ENCODE results near the gene ID1. TPM values are rescaled to one million over a fixed set of nuclear protein-coding genes. Genes with fewer than 3 reads are reported as not detected.

ID1 gene
- total and polyA plus RNA-seq, 2 of the 13 experiments (the other 11 are each of a cell fraction or from before 2014, with no cell fraction given), result 320 to 419 TPM

DNA sequence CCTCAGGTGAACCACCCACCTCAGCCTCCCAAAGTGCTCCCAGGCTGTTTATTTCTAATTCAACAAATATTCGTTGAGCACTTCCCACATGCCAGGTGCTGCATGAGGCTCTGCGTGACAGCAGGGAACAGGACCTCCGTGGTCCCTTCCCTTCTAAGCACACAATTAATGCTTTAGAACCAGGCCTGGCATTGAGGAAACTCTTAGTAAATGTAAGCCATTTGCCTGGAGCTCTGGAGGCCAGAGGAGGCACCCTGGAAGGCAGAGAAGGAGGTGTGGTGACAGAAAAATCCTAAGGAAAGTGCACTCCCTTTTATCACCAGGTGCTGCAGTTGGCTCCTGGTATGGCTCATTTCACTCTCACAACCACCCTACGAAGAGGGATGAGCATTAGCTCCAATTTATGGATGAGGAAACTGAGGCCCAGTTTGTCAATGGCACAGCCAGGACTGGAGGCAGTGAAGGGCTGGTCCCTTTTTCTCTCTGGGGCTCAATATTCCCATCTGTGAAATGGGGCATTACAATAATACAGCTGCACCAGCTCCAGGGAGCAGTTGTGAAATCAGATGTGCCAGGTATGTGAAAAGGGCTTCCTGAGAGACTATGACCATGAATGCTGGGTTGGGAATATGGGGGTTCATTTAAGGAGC is 8.1 kb upstream of the ID1 start (continued):
- TF ChIP-seq, protein P1, sequence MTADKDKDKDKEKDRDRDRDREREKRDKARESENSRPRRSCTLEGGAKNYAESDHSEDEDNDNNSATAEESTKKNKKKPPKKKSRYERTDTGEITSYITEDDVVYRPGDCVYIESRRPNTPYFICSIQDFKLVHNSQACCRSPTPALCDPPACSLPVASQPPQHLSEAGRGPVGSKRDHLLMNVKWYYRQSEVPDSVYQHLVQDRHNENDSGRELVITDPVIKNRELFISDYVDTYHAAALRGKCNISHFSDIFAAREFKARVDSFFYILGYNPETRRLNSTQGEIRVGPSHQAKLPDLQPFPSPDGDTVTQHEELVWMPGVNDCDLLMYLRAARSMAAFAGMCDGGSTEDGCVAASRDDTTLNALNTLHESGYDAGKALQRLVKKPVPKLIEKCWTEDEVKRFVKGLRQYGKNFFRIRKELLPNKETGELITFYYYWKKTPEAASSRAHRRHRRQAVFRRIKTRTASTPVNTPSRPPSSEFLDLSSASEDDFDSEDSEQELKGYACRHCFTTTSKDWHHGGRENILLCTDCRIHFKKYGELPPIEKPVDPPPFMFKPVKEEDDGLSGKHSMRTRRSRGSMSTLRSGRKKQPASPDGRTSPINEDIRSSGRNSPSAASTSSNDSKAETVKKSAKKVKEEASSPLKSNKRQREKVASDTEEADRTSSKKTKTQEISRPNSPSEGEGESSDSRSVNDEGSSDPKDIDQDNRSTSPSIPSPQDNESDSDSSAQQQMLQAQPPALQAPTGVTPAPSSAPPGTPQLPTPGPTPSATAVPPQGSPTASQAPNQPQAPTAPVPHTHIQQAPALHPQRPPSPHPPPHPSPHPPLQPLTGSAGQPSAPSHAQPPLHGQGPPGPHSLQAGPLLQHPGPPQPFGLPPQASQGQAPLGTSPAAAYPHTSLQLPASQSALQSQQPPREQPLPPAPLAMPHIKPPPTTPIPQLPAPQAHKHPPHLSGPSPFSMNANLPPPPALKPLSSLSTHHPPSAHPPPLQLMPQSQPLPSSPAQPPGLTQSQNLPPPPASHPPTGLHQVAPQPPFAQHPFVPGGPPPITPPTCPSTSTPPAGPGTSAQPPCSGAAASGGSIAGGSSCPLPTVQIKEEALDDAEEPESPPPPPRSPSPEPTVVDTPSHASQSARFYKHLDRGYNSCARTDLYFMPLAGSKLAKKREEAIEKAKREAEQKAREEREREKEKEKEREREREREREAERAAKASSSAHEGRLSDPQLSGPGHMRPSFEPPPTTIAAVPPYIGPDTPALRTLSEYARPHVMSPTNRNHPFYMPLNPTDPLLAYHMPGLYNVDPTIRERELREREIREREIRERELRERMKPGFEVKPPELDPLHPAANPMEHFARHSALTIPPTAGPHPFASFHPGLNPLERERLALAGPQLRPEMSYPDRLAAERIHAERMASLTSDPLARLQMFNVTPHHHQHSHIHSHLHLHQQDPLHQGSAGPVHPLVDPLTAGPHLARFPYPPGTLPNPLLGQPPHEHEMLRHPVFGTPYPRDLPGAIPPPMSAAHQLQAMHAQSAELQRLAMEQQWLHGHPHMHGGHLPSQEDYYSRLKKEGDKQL (CRISPR knock-in tag; IDR thresholded peaks at IDR 0.05; ENCODE audit: low read depth), result no peak
- 0 out of 2 replicates have a peak, but pooled peaks have one; percentile 18 for TF ChIP-seq POGZ (CRISPR knock-in tag; IDR thresholded peaks at IDR 0.05)
- TF ChIP-seq HMGA1 (CRISPR knock-in tag; conservative IDR thresholded peaks at IDR 0.05), result no peak
- no peak for TF ChIP-seq TGIF2 (CRISPR knock-in tag; IDR thresholded peaks at IDR 0.05)
- no peak for TF ChIP-seq ZNF138 (CRISPR knock-in tag; IDR thresholded peaks at IDR 0.05; ENCODE audit: low read depth)
- peak; percentile 33; the same call in 1 of the 2 replicates for TF ChIP-seq CEBPB (IDR thresholded peaks at IDR 0.05; ENCODE audit: borderline replicate concordance, low read depth, low read length)
- no peak for TF ChIP-seq ATF5 (CRISPR knock-in tag; IDR thresholded peaks at IDR 0.05; ENCODE audit: low read depth)
- no peak for TF ChIP-seq ZNF788 (CRISPR knock-in tag; IDR thresholded peaks at IDR 0.05; ENCODE audit: borderline replicate concordance)
- TF ChIP-seq NAIF1 (CRISPR knock-in tag; IDR thresholded peaks at IDR 0.05; ENCODE audit: borderline replicate concordance), result no peak
- peak; percentile 99 for TF ChIP-seq CHD4 (IDR thresholded peaks at IDR 0.05; ENCODE audit: borderline replicate concordance, low read length)
- TF ChIP-seq ZNF629 (CRISPR knock-in tag; conservative IDR thresholded peaks at IDR 0.05), result peak; percentile 100
- no peak for TF ChIP-seq ZNF563 (CRISPR knock-in tag; IDR thresholded peaks at IDR 0.05)
- TF ChIP-seq ZNF547 (CRISPR knock-in tag; IDR thresholded peaks at IDR 0.05), result 0 out of 2 replicates have a peak, but pooled peaks have one; percentile 38
- TF ChIP-seq, protein P2, sequence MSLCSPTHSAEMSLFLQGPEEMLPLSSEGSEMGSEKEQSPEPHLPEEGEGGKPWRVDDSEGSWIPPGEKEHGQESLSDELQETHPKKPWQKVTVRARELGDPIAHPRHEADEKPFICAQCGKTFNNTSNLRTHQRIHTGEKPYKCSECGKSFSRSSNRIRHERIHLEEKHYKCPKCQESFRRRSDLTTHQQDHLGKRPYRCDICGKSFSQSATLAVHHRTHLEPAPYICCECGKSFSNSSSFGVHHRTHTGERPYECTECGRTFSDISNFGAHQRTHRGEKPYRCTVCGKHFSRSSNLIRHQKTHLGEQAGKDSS (CRISPR knock-in tag; IDR thresholded peaks at IDR 0.05; ENCODE audit: borderline replicate concordance, low read depth), result 0 out of 2 replicates have a peak, but pooled peaks have one; percentile 49
- TF ChIP-seq SMARCE1 (IDR thresholded peaks at IDR 0.05; ENCODE audit: borderline replicate concordance), result no peak
- TF ChIP-seq ZNF501 (CRISPR knock-in tag; IDR thresholded peaks at IDR 0.05), result 0 out of 2 replicates have a peak, but pooled peaks have one; percentile 46
- TF ChIP-seq ZNF614 (CRISPR knock-in tag; IDR thresholded peaks at IDR 0.05; ENCODE audit: borderline replicate concordance), result 0 out of 2 replicates have a peak, but pooled peaks have one; percentile 14
- TF ChIP-seq ZNF772 (CRISPR knock-in tag; IDR thresholded peaks at IDR 0.05), result no peak
- TF ChIP-seq ZNF510 (CRISPR knock-in tag; IDR thresholded peaks at IDR 0.05; ENCODE audit: low read depth), result no peak
- TF ChIP-seq TOPORS (CRISPR knock-in tag; IDR thresholded peaks at IDR 0.05), result no peak
- 0 out of 2 replicates have a peak, but pooled peaks have one; percentile 45 for TF ChIP-seq MTF2 (CRISPR knock-in tag; IDR thresholded peaks at IDR 0.05; ENCODE audit: borderline replicate concordance)
- TF ChIP-seq ZNF326 (CRISPR knock-in tag; IDR thresholded peaks at IDR 0.05; ENCODE audit: borderline replicate concordance), result no peak
- peak; percentile 43 for TF ChIP-seq MED8 (CRISPR knock-in tag; IDR thresholded peaks at IDR 0.05; ENCODE audit: insufficient replicate concordance)
- TF ChIP-seq ZMYM3 (CRISPR knock-in tag; IDR thresholded peaks at IDR 0.05), result peak; percentile 98

Measured in HepG2 (cell line).